Breast epithelium (tissue), 4 donors: ENCODE results near the gene PPFIA1. TPM values are rescaled to one million over a fixed set of nuclear protein-coding genes. Genes with fewer than 3 reads are reported as not detected.

Experiments used
- DNase-seq, 2 donors: peaks; one replicate each; pipeline ENCODE4 v3.0.0-alpha.2; 2019; ENCODE audit warnings: low spot score in 2 of 2
- H3K27ac ChIP-seq, 2 donors: fragments of 200-600 bp; sonication (generic) in 1 of 2; one replicate each; pipeline ENCODE4 v1.5.1; 2016 to 2019; ENCODE audit warnings: mild to moderate bottlenecking in 1 of 2
- H3K27me3 ChIP-seq, 2 donors: fragments of 200-600 bp; sonication (generic) in 1 of 2; one replicate each; pipeline versions ENCODE4 v1.5.1 to v1.6.0; 2017 to 2019; ENCODE audit warnings: control low read depth in 1 of 2, mild to moderate bottlenecking in 1 of 2
- H3K36me3 ChIP-seq: fragments of 200-600 bp; one replicate; pipeline ENCODE4 v1.5.1; 2019
- H3K4me1 ChIP-seq, 2 donors: fragments of 200-600 bp; sonication (generic); one replicate each; pipeline ENCODE4 v1.5.1; 2016 to 2019; ENCODE audit warnings: control low read depth in 1 of 2
- H3K4me3 ChIP-seq, 3 donors: fragments of 200-600 bp; sonication (generic); 1 replicate in 2 of 3; 2 replicates in 1 of 3; pipeline ENCODE4 v1.5.1; 2016 to 2019; ENCODE audit warnings: mild to moderate bottlenecking in 3 of 3, moderate library complexity in 2 of 3
- H3K9me3 ChIP-seq, 2 donors: fragments of 200-600 bp; sonication (generic) in 1 of 2; one replicate each; pipeline ENCODE4 v1.5.1; 2016 to 2019; ENCODE audit warnings: control low read depth in 1 of 2
- POLR2A ChIP-seq: fragments of 450-650 bp; IDR thresholded peaks from one replicate; pipeline ENCODE4 v1.6.1; 2016; ENCODE audit warnings: antibody characterized with exemption, mild to moderate bottlenecking, moderate library complexity
- POLR2AphosphoS5 ChIP-seq, 3 donors: sonication (generic); formaldehyde crosslinking; IDR thresholded peaks; one replicate each; pipeline ENCODE4 v1.6.1; 2017; ENCODE audit warnings: antibody characterized with exemption in 3 of 3
- intact Hi-C: fragments of 100-400 bp; cut with DNase I; formaldehyde crosslinking; loops from one replicate; pipeline ENCODE4 v1.15.1; 2023; ENCODE audit warnings: low total_unique reads
- total RNA-seq, 3 donors: library from RNA; depleted of rRNA; stranded (reverse); fragments of >200 nt; gene quantifications; one replicate each; pipeline ENCODE4 v1.1.0, GENCODE V29; 2016
- TF ChIP-seq, protein P1 (sequence below), 3 donors: fragments of 450-650 bp; IDR thresholded peaks; one replicate each; pipeline ENCODE4 v1.5.1; 2016 to 2017; ENCODE audit warnings: antibody characterized with exemption in 3 of 3, mild to moderate bottlenecking in 3 of 3, moderate library complexity in 3 of 3

PPFIA1 gene
- total RNA-seq, 3 donors from 2014 or later: 52.2 to 80.8 (median 78.0) TPM

DNA sequence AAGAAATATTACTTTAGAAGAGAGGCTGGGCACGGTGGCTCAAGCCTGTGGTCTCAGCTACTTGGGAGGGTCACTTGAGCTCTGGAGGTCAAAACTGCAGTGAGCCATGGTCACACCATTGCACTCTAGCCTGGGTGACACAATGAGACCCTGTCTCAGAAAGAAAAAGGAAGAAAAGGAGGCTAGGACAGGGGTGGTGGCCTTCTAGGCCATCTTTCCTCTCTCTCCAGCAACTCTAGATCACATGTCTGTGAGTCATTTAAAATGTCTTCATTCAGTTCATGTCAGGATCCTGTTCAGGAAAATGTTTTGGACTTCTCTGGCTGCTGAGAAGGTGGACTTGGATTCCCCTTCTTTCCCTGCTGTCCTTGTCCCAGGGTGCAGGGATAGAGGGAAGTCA, 53.3 kb downstream of the PPFIA1 start:
- no peak for DNase-seq
- H3K36me3 ChIP-seq: no peaks in the 10 kb centered on the region
- intact Hi-C loops: no loop called here
- no peak overlapping the region for H3K4me3 ChIP-seq
- H3K27ac ChIP-seq: peak overlapping the region in 1 of 2 donors; percentile 70
- H3K27me3 ChIP-seq: no peaks in the 10 kb centered on the region
- no peaks in the 10 kb centered on the region for H3K4me1 ChIP-seq
- H3K9me3 ChIP-seq: no peaks in the 10 kb centered on the region
- TF ChIP-seq POLR2AphosphoS5 (IDR thresholded peaks at IDR 0.05) (no peak), POLR2A (no peak)
- TF ChIP-seq, protein P1, sequence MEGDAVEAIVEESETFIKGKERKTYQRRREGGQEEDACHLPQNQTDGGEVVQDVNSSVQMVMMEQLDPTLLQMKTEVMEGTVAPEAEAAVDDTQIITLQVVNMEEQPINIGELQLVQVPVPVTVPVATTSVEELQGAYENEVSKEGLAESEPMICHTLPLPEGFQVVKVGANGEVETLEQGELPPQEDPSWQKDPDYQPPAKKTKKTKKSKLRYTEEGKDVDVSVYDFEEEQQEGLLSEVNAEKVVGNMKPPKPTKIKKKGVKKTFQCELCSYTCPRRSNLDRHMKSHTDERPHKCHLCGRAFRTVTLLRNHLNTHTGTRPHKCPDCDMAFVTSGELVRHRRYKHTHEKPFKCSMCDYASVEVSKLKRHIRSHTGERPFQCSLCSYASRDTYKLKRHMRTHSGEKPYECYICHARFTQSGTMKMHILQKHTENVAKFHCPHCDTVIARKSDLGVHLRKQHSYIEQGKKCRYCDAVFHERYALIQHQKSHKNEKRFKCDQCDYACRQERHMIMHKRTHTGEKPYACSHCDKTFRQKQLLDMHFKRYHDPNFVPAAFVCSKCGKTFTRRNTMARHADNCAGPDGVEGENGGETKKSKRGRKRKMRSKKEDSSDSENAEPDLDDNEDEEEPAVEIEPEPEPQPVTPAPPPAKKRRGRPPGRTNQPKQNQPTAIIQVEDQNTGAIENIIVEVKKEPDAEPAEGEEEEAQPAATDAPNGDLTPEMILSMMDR (IDR thresholded peaks at IDR 0.05): no peak

DNA sequence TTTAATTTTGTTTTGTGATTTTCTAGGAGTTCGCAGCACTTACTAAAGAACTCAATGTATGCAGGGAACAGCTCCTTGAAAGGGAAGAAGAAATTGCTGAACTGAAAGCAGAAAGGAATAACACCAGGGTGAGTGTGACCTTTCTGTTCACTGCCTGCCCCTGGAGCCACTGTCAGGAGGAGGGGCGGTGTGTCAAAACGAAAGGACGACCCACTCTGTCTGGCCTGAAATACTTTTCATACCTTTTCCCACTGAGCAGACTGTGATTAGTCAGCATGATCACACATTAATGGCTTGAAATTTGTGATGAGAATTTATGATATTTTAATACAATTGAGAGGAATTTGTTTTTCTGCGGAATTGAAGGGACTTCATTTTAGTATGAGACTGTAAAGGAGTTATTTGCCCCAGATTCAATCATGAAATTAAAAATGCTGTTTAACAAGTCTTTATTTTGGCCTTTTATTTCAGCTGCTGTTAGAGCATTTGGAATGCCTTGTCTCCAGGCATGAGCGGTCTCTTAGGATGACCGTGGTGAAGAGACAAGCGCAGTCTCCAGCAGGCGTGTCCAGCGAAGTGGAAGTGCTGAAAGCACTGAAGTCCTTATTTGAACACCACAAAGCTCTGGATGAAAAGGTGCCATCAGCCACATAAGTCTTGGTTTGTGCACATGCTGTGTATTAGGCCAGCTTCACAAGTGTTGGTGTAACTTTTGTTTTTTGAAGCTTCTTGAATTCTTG, 54.1 kb downstream of the PPFIA1 start:
- Histone ChIP-seq H3K27me3 (no peaks in the 10 kb centered on the region), H3K36me3 (no peaks in the 10 kb centered on the region), H3K4me1 (no peaks in the 10 kb centered on the region), H3K27ac (peak overlapping the region in 1 of 2 donors; percentile 70), H3K9me3 (no peaks in the 10 kb centered on the region), H3K4me3 (no peak overlapping the region)
- intact Hi-C loops: no loop called here
- TF ChIP-seq POLR2A: no peak
- TF ChIP-seq, protein P1 (IDR thresholded peaks at IDR 0.05): no peak
- no peak for TF ChIP-seq POLR2AphosphoS5 (IDR thresholded peaks at IDR 0.05)
- no peak for DNase-seq

DNA sequence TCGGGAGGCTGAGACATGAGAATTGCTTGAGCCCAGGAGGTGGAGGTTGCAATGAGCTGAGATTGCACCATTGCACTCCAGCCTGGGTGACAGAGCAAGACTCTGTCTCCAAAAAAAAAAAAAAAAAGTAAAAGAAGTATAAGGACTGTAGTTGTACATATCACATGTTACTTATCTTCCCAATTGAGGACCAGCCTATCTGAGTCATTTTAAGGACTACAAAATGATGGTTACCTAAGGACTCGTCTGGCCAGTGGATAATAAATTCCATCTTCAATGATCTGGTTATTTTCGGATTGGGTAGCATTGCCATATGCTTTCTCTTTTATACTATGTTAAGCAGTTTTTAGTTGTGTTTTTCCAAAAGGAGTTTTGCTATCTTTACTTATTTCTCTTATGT, 55.3 kb downstream of the PPFIA1 start:
- Histone ChIP-seq H3K4me1 (no peaks in the 10 kb centered on the region), H3K27me3 (no peaks in the 10 kb centered on the region), H3K36me3 (no peaks in the 10 kb centered on the region), H3K4me3 (no peak overlapping the region), H3K9me3 (no peaks in the 10 kb centered on the region), H3K27ac (peak overlapping the region; percentile 72 to 73)
- no peak for DNase-seq
- intact Hi-C loops: no loop called here
- TF ChIP-seq, protein P1 (IDR thresholded peaks at IDR 0.05): no peak
- TF ChIP-seq POLR2A: no peak
- TF ChIP-seq POLR2AphosphoS5 (IDR thresholded peaks at IDR 0.05): no peak

DNA sequence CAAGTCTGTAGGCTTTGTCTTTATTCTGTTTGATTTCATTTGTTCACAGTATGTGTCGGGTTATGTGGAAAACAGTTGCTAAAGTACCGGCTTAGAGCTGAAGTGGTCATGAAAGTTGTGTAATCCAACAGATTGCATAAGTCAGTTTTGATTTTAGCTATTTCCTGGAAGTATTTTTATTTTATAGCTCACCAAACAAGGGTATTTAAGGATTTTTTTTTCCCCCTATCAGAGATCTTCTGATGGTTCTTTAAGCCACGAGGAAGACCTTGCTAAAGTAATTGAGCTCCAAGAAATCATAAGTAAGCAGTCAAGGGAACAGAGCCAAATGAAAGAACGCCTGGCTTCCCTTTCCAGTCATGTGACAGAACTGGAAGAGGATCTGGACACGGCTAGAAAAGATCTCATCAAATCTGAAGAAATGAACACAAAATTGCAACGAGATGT, 55.9 kb downstream of the PPFIA1 start:
- Histone ChIP-seq H3K27ac (peak overlapping the region; percentile 72 to 73), H3K9me3 (no peaks in the 10 kb centered on the region), H3K36me3 (no peaks in the 10 kb centered on the region), H3K27me3 (no peaks in the 10 kb centered on the region), H3K4me1 (no peaks in the 10 kb centered on the region), H3K4me3 (no peak overlapping the region)
- DNase-seq: no peak
- intact Hi-C loops: no loop called here
- TF ChIP-seq, protein P1 (IDR thresholded peaks at IDR 0.05): no peak
- TF ChIP-seq POLR2AphosphoS5 (IDR thresholded peaks at IDR 0.05): peak in 2 of 3 donors; percentile 41 to 67

DNA sequence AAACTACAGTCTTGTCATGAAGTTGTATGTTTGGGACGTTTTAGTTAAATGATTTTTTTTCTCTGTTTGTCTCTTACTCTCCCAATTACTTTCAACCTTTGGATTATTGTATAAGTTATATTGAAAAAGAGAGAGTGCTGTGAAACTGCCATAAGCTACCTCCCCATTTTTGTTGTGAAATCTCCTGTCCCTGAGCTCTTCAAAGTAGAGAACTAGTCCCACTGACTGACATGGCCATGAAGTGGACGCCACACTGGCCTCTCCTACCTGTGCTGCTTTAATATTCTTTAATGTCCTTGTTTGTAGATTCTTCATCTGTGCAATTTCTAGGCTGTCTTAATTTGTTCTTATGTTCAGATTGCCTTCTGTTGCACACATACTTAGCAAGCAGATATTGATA, 56.3 kb downstream of the PPFIA1 start:
- TF ChIP-seq, protein P1 (IDR thresholded peaks at IDR 0.05): no peak
- no peak for TF ChIP-seq POLR2AphosphoS5 (IDR thresholded peaks at IDR 0.05)
- no peak for TF ChIP-seq POLR2A

More for the DNA sequence above, 56.3 kb downstream of the PPFIA1 start:
- no peaks in the 10 kb centered on the region for H3K27me3 ChIP-seq
- H3K27ac ChIP-seq: peak overlapping the region; percentile 72 to 73
- intact Hi-C loops: no loop called here
- no peaks in the 10 kb centered on the region for H3K4me1 ChIP-seq
- H3K4me3 ChIP-seq: no peak overlapping the region
- no peak for DNase-seq
- H3K36me3 ChIP-seq: no peaks in the 10 kb centered on the region
- H3K9me3 ChIP-seq: no peaks in the 10 kb centered on the region
